ENCODE measurements around the gene RNF44.

The RNF44 gene

DNA sequence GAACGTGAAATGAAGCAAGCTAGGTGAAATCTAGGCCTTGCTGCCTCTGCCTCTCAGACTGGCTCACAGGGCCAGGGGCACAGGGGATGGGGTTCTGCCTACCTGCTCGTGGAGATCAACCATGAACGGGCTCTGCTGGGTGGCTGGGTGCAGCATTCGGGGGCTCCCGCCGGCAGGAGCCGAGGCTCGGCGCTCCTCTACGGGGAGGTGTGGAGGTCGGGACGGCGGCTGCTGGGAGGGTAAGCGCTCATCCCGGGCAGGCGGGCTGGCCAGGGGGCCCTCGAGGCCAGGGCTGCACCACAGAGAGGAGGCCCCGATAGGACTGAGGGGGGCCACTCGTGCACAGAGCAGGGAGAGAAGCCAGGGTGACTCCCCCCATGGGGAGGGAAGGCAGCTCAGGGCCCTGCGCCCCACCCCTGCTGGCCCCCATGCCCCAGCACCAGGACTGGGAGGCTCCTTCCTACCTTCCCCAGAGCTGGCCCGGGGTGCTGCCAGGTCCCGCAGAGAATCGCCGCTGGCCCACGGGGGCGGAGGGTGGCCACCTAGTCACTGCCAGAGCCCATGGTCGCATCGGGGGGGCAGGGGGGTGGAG, 5.2 kb downstream of the RNF44 start:
- TF ChIP-seq, protein P1, sequence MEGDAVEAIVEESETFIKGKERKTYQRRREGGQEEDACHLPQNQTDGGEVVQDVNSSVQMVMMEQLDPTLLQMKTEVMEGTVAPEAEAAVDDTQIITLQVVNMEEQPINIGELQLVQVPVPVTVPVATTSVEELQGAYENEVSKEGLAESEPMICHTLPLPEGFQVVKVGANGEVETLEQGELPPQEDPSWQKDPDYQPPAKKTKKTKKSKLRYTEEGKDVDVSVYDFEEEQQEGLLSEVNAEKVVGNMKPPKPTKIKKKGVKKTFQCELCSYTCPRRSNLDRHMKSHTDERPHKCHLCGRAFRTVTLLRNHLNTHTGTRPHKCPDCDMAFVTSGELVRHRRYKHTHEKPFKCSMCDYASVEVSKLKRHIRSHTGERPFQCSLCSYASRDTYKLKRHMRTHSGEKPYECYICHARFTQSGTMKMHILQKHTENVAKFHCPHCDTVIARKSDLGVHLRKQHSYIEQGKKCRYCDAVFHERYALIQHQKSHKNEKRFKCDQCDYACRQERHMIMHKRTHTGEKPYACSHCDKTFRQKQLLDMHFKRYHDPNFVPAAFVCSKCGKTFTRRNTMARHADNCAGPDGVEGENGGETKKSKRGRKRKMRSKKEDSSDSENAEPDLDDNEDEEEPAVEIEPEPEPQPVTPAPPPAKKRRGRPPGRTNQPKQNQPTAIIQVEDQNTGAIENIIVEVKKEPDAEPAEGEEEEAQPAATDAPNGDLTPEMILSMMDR (IDR thresholded peaks at IDR 0.05; ENCODE audit: low read depth, low read length, missing control alignments), result no peak
- H3K4me3 ChIP-seq (replicated peaks; ENCODE audit: low read depth, low read length), result no peak overlapping the region
- DNase-seq (ENCODE audit: extremely low read depth, low read depth), result no peak

DNA sequence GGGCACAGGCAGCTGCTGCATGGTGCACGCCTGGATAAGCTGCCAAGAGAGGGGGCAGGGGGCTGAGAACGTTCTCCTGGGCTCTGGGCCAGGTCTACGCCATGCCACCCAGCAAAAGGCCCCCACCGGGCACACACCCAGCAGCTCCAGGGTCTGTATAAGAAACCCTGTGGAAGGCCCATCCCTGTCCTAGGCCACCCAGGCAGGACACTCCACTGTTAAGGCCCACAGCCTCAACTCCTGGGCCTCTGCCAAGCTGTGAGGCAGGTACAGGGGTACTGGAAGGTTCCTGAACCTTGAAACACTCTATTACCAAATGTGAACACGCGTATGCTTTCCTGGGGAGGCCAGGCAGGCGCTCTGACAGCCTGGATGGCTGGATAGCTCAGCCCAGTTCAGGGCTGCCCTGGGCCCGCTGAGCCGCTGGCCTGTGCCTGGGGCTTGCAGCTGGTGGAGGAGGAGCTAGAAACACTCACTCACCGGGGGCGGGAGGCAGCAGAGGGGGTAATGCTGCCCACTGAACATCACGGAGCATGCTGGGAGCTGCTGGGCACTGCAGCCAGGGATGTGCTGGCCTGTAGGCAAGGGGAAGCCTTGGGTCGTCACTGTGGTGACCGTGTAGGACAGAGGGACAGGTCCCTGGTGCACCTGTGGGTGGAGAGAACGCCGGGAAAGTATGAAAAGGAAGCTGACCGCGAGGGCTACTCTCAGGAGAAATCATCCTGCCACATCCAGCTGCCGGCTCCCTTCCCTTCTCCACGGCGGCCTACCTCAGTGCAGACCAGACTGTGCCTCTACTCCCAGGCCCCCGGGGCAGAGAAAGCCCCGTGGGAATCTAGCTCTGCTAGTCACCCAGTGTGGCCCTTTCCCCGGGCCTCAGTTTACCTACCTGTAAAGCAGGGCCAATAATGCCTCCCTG, 6.0 kb downstream of the RNF44 start:
- no peak overlapping the region for H3K4me3 ChIP-seq (replicated peaks; ENCODE audit: low read depth, low read length)
- TF ChIP-seq, protein P1 (IDR thresholded peaks at IDR 0.05; ENCODE audit: low read depth, low read length, missing control alignments), result no peak
- no peak for DNase-seq (ENCODE audit: extremely low read depth, low read depth)

DNA sequence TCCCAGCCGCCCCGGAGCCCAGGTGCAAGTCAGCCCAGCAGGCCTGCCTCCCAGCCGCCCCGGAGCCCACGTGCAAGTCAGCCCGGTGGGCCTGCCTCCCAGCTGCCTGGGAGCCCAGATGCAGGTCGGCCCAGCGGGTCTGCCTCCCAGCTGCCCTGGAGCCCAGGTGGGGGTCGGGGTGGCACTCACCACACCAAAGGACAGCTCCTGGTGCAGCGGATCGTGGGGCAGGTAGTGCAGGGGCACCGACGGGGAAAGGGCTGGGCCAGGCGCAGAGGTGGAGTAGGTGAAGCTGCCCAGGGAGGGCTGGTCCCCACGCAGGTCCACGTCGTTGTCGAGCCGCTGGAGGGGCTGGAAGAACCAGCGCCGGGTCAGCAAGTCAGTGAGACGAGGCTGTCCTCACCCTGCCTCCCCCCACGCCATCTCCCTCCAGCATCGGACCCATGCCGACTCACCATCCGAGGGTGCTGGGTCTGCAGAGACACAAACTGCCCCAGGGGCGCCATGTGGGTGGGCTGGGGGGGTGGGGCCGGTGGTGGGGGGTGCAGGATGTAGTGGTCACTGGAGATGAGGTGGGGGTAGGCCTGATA, 6.7 kb downstream of the RNF44 start:
- no peak overlapping the region for H3K4me3 ChIP-seq (replicated peaks; ENCODE audit: low read depth, low read length)
- DNase-seq (ENCODE audit: extremely low read depth, low read depth), result no peak
- TF ChIP-seq, protein P1 (IDR thresholded peaks at IDR 0.05; ENCODE audit: low read depth, low read length, missing control alignments), result no peak

DNA sequence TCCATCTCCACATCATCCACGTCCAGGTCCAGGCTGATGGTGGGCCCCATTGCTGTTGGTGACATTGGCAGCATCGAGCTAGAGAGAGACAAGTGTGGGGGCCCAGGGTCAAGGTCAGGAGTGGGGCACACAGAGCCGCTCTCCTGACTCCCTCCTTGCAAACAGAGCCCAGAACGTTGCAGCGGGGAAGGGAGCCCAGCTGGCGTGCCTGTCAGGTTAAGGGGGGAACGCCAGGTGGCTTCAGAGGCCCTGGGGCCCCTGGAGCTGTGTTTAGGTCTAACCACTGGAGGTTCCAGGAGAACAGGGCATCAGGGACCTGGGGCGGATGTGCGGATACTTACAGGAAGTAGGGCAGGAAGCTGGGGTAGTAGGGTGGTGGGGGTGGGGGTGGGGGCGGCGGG, 7.5 kb downstream of the RNF44 start:
- no peak overlapping the region for H3K4me3 ChIP-seq (replicated peaks; ENCODE audit: low read depth, low read length)
- DNase-seq (ENCODE audit: extremely low read depth, low read depth), result no peak

DNA sequence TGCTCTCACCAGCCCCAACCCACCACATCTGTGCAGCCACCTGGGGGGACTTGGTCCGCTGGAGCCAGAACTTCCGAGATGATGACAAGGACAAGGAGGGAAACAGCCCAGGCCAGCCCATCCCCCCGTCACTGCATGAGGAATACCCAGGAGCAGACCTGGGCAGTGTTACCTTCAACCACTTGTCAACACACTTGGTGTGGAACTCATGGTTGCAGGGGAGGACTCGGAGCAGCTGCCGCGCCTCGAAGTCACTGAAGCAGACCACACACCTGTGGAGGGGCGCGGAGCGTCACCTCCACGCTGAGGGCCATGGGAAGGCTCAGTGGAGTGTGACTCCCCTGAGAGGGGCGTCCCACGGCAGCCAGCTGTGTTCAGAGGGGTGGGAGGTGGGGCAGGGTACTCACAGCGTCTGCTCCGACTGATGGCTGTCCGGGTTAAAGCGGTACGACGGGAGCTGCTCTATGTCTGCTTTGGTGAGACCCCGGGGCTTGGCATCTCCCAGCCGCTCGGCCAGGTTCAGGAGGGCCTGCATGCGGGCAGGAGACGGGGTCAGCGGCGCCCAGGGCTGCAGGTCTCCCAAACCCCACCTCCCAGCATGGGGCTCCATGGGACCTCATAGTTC, 8.0 kb downstream of the RNF44 start:
- DNase-seq (ENCODE audit: extremely low read depth, low read depth), result no peak
- no peak overlapping the region for H3K4me3 ChIP-seq (replicated peaks; ENCODE audit: low read depth, low read length)
- TF ChIP-seq, protein P1 (IDR thresholded peaks at IDR 0.05; ENCODE audit: low read depth, low read length, missing control alignments), result no peak

More for the DNA sequence above, 7.5 kb downstream of the RNF44 start:
- TF ChIP-seq, protein P1 (IDR thresholded peaks at IDR 0.05; ENCODE audit: low read depth, low read length, missing control alignments), result no peak

DNA sequence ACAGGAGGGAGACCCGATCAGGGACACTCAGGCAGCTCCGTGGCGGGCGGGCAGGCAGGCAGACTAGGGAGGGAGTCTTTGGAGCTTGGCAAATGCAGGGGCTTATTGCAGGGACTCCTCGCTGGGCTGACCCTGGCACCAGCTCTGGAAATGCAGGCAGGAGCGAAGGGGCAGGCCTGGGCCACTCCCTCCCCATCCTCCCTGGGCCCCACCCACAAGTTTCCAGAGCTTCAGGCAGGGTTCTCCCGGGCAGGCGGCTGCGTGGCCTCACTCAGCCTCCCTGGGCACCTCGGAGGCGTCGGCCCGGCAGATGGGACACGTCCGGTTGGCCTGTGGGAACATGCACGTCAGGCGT, 8.5 kb downstream of the RNF44 start:
- TF ChIP-seq, protein P1 (IDR thresholded peaks at IDR 0.05; ENCODE audit: low read depth, low read length, missing control alignments), result no peak
- no peak overlapping the region for H3K4me3 ChIP-seq (replicated peaks; ENCODE audit: low read depth, low read length)
- DNase-seq (ENCODE audit: extremely low read depth, low read depth), result no peak
